Ovary (tissue), 9 donors: ENCODE results near the gene PRDM15. TPM values are rescaled to one million over a fixed set of nuclear protein-coding genes. Genes with fewer than 3 reads are reported as not detected.

Experiments
- DNase-seq, 5 donors: peaks; one replicate each; pipeline ENCODE4 v3.0.0-alpha.2; 2019 to 2020
- H3K27ac ChIP-seq, 2 donors: fragments of 200-600 bp; one replicate each; pipeline versions ENCODE4 v1.5.1 to v1.8.0; 2019 to 2022
- H3K27me3 ChIP-seq: fragments of 200-600 bp; one replicate; pipeline ENCODE4 v1.8.0; 2022
- H3K36me3 ChIP-seq: fragments of 200-600 bp; sonication (generic); one replicate; pipeline ENCODE4 v1.5.1; 2019
- H3K4me1 ChIP-seq: one replicate; pipeline ENCODE4 v1.8.1; 2013; ENCODE audit warnings: mild to moderate bottlenecking, moderate library complexity; ENCODE audit not compliant: insufficient read depth
- H3K4me3 ChIP-seq: fragments of 200-600 bp; sonication (generic); one replicate; pipeline ENCODE4 v1.5.1; 2017
- H3K9me3 ChIP-seq, 2 donors: fragments of 200-600 bp in 1 of 2; sonication (generic) in 1 of 2; one replicate each; pipeline versions ENCODE4 v1.5.1 to v1.8.1; 2013 to 2019; ENCODE audit warnings: mild to moderate bottlenecking in 1 of 2, moderate library complexity in 1 of 2
- EP300 ChIP-seq: sonication (generic); formaldehyde crosslinking; IDR thresholded peaks from one replicate; pipeline ENCODE4 v1.6.1; 2017; ENCODE audit warnings: antibody characterized with exemption
- POLR2A ChIP-seq: fragments of 450-650 bp; IDR thresholded peaks from one replicate; pipeline ENCODE4 v1.6.1; 2017; ENCODE audit warnings: antibody characterized with exemption, mild to moderate bottlenecking, moderate library complexity
- WGBS, 3 donors: extraction: QIAGEN DNeasy Blood & Tissue Kit in 1 of 3; methylation state at CpG; one replicate each; pipeline versions ENCODE4 v1.1.5 to v1.1.7; 2013 to 2017; 5-methylcytosine and 5-hydroxymethylcytosine counted together
- intact Hi-C, 4 donors: fragments of 100-400 bp; cut with DNase I; formaldehyde crosslinking; loops; one replicate each; pipeline versions ENCODE4 v1.11.0 to v1.15.1; 2022 to 2023
- polyA plus RNA-seq, 2 donors: library from polyadenylated mRNA; stranded (reverse); fragments of 200-250 nt in 1 of 2; fragments of 350-450 nt in 1 of 2; fragmentation: Illumina TruSeq in 1 of 2; extraction: RNeasy Lipid Tissue Mini Kit (QIAGEN cat#74804) in 1 of 2; gene quantifications; one replicate each; pipeline ENCODE4 v1.2.3, GENCODE V29; 2013 to 2014
- total RNA-seq, 7 donors: library from RNA; depleted of rRNA in 2 of 7; stranded (reverse); fragments of >200 nt in 2 of 7; fragmentation: NEBNext Ultra II Directional in 3 of 7; extraction: Animal tissue kit (Norgen Biotek cat#: 25700) in 3 of 7; gene quantifications; one replicate each; pipeline versions ENCODE4 v1.1.0 to v1.2.4, GENCODE V29; 2016 to 2023
- TF ChIP-seq, protein P1 (sequence below), 3 donors: fragments of 450-650 bp in 2 of 3; fragments of 200-600 bp in 1 of 3; IDR thresholded peaks; one replicate each; pipeline versions ENCODE4 v1.5.1 to v1.8.0; 2016 to 2022; ENCODE audit warnings: antibody characterized with exemption in 3 of 3, mild to moderate bottlenecking in 1 of 3
- donor health status: DM: no; HTN: no; CAD: no; lungs with moderate emphysema.
- donor health status: DM: no; HTN: no; CAD: no.
- donor health status: Bipolar disorder and iron deficiency.
- donor health status: DM: yes; HTN: yes; CAD: no.
- donor health status: DM: no; HTN: no; CAD: no.
- donor health status: DM: yes; HTN: yes; CAD: no.

Gene PRDM15
- total and polyA plus RNA-seq, 9 donors: 2.0 to 10.9 (median 5.9) TPM

DNA sequence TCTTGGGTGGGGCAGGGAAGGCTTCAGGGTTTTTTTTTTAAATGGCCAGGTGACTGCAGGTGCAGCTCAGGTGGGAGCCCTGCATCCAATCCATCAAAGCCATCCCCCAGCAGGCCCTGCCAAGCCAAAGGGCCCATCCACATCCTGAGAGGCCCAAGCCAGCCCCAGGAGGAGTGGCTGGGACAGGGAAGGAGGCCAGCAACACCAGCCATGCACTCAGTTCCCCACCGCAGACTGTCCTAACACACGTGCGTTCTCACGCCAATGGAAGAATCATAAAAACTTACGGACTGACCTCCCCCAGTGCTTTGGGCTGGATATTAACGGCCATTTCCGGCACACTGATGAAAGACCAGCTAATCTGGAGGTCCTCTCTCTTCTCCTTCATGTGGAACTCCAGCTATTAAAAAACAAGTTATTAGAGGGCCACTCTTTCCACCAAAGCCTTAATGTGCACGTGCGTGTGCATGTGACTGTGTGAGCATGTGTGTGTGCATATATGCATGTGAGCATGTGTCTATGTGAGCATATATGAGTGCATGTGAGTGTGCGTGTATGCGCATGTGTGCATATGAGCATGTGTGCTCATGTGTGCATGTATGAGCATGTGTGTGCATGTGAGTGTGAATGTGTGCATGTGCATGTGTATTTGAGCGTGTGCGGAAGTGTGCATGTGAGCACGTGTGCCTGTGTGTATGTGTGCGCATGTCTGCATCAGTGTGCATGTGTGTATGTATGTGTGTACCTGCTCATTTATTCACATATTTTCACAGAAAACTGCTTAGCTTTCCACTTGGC lies 39.6 kb upstream of the PRDM15 start:
- peak in 2 of 5 donors; percentile 6 to 15 for DNase-seq
- WGBS, 3 donors: 94 to 97% (median 94%) methylated on average over 15 of the region's 15 CpGs

DNA sequence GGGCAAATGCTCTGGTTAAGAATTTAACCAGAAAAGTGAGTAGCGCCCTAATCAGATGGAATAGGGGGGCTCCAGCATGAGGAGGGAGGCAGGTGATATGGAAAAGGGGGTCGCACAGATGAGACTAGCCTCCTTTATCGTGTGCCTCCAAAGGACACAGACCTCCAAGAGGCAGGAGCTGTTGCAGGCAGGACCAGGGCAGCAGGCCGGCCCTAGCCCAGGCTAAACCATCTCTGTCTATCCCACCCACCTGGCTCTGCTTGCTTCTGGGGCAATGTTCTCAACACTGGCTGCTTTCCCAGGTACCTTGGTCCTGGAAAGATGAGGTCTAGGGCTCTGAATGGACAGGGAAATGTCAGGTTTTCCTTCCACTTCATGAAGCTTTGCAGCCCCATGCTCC lies 38.4 kb upstream of the PRDM15 start:
- peak in 2 of 5 donors; percentile 11 to 13 for DNase-seq
- no peaks in the 10 kb centered on the region for H3K36me3 ChIP-seq
- H3K27ac ChIP-seq: no peak overlapping the region

More for the DNA sequence above, 39.6 kb upstream of the PRDM15 start:
- peaks cover 5% of the 10 kb centered on the region for H3K4me1 ChIP-seq
- H3K9me3 ChIP-seq: no peaks in the 10 kb centered on the region
- no peak overlapping the region for H3K27ac ChIP-seq
- no peaks in the 10 kb centered on the region for H3K27me3 ChIP-seq
- TF ChIP-seq POLR2A (no peak), EP300 (no peak)
- TF ChIP-seq, protein P1, sequence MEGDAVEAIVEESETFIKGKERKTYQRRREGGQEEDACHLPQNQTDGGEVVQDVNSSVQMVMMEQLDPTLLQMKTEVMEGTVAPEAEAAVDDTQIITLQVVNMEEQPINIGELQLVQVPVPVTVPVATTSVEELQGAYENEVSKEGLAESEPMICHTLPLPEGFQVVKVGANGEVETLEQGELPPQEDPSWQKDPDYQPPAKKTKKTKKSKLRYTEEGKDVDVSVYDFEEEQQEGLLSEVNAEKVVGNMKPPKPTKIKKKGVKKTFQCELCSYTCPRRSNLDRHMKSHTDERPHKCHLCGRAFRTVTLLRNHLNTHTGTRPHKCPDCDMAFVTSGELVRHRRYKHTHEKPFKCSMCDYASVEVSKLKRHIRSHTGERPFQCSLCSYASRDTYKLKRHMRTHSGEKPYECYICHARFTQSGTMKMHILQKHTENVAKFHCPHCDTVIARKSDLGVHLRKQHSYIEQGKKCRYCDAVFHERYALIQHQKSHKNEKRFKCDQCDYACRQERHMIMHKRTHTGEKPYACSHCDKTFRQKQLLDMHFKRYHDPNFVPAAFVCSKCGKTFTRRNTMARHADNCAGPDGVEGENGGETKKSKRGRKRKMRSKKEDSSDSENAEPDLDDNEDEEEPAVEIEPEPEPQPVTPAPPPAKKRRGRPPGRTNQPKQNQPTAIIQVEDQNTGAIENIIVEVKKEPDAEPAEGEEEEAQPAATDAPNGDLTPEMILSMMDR (IDR thresholded peaks at IDR 0.05): no peak
- intact Hi-C loops: no loop called here
- H3K4me3 ChIP-seq: no peak overlapping the region
- H3K36me3 ChIP-seq: no peaks in the 10 kb centered on the region

DNA sequence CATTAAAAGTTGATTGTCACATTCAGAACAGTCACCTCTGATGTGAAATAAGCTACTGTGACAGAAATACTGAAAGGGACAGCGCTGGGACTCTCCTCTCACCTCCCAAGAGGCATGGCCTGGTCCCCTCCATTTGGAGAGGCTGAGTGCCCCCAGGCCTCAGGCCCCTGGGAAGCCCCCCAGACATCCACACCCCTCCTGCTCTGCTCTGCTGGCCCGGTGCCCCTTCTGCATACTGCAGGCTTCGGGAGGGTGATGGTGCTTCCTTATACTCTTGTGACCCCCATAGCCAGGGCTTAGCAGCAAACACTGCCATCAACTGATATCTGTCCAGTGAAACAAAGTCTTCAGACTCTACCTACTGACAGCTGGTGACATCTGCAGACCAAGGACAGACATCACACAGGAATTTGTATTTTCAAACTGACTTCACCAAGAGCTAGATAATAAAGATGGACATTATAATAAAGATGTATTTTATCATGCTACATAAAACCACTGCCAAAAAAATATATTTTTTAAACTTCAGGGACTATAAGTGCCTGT lies 37.8 kb upstream of the PRDM15 start:
- Histone ChIP-seq H3K27ac (no peak overlapping the region), H3K27me3 (no peaks in the 10 kb centered on the region), H3K36me3 (no peaks in the 10 kb centered on the region), H3K4me1 (no peaks in the 10 kb centered on the region), H3K4me3 (no peak overlapping the region), H3K9me3 (no peaks in the 10 kb centered on the region)
- WGBS, 3 donors: 73 to 82% (median 76%) methylated on average over 3 of the region's 3 CpGs
- TF ChIP-seq POLR2A: no peak
- TF ChIP-seq, protein P1 (IDR thresholded peaks at IDR 0.05): no peak
- no peak for TF ChIP-seq EP300
- intact Hi-C loops: no loop called here
- peak in 2 of 5 donors; percentile 14 to 18 for DNase-seq

More for the DNA sequence above, 38.4 kb upstream of the PRDM15 start:
- Histone ChIP-seq H3K4me3 (no peak overlapping the region), H3K27me3 (no peaks in the 10 kb centered on the region), H3K4me1 (no peaks in the 10 kb centered on the region), H3K9me3 (no peaks in the 10 kb centered on the region)
- 89 to 96% (median 90%) methylated on average over 4 of the region's 4 CpGs for WGBS, 3 donors
- TF ChIP-seq EP300 (no peak), POLR2A (no peak)
- TF ChIP-seq, protein P1 (IDR thresholded peaks at IDR 0.05): no peak
- intact Hi-C loops: no loop called here

DNA sequence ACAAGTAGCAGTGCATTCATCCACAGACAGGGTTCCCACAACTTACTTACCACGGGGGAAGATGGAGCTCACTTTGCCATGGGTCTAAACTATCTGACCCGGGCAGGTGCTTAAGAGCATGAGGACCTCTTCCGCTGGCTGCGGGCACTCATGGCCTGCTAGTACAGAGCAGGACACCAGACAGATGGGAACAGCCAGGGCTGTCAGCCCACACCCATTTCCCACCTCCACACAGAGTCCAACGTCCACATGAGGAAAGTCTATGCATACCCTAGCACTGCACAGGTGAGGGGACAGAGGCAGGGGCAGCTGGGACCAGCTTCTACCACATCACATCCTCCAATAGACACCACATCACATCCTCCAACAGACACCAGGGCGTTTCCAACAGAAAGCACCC lies 35.8 kb upstream of the PRDM15 start:
- no peaks in the 10 kb centered on the region for H3K4me1 ChIP-seq
- no peaks in the 10 kb centered on the region for H3K36me3 ChIP-seq
- TF ChIP-seq EP300: no peak
- no peak for TF ChIP-seq POLR2A
- TF ChIP-seq, protein P1 (IDR thresholded peaks at IDR 0.05): no peak
- H3K9me3 ChIP-seq: no peaks in the 10 kb centered on the region
- no peak overlapping the region for H3K4me3 ChIP-seq
- H3K27me3 ChIP-seq: no peaks in the 10 kb centered on the region
- 89 to 95% (median 93%) methylated on average over 6 of the region's 6 CpGs for WGBS, 3 donors
- DNase-seq: peak in 2 of 5 donors; percentile 1 to 12
- intact Hi-C loops: no loop called here
- H3K27ac ChIP-seq: no peak overlapping the region
